IPS DF 19.7 (cell line): ENCODE results near the gene ZNF771.
"Not testable (repeated sequence)": the region's sequence is repeated elsewhere in the genome, so short reads cannot be mapped to it uniquely, and the experiment has no call there.

Experiments used
- DNase-seq: peaks from one replicate; pipeline ENCODE4 v3.0.0-alpha.2; 2013; ENCODE audit warnings: low read depth, low spot score

ZNF771 gene

GRCh38 chr16:30430428-30430970, 23.1 kb downstream of the ZNF771 start:
- DNase-seq: no peak

GRCh38 chr16:30434852-30435251, 27.4 kb downstream of the ZNF771 start:
- no peak for DNase-seq

GRCh38 chr16:30437511-30438046, 30.2 kb downstream of the ZNF771 start:
- DNase-seq: no peak

DNA sequence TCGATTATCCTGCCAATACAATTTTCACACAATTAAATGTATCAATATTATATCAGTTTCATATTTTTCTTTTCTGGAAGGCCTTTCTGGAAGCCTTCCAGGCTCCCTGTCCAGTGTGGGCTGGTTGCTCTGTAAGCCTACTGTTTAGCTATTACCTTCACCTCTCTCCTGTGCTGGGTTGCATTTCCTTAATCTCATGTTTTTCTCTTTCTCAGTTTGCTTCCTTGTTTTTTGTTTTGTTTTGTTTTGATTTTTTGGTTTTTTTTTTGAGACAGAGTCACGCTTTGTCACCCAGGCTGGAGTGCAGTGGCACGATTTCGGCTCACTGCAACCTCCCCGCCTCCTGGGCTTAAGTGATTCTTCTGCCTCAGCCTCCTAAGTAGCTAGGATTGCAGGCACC, 31.4 kb downstream of the ZNF771 start:
- no peak for DNase-seq

- no peak for DNase-seq
These were observed 32.4 kb downstream of the ZNF771 start for GRCh38 chr16:30439720-30440348.

DNA sequence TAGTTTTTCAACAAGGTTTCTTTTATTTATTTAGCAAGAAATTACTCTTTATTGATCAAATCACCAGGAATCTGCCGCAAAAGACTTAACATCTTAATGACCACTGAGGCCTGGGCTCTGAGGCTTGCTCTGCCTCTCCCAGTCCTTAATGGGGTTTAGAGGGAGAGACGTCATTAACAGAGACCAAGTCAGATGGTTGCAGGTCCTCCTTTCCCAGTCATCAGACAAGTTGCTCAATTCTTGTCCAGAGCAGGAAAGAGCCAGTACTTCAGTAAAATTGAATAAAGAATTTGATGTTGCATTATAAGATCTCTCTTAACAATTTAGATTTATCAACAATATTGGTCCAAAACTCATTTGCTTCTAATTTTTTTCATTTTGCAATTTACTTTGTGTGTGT, 36.2 kb downstream of the ZNF771 start:
- DNase-seq: no peak

- DNase-seq: no peak
These were observed 37.1 kb downstream of the ZNF771 start for GRCh38 chr16:30444231-30445148.

- no peak for DNase-seq
These were observed 37.7 kb downstream of the ZNF771 start for GRCh38 chr16:30445149-30445407.

DNA sequence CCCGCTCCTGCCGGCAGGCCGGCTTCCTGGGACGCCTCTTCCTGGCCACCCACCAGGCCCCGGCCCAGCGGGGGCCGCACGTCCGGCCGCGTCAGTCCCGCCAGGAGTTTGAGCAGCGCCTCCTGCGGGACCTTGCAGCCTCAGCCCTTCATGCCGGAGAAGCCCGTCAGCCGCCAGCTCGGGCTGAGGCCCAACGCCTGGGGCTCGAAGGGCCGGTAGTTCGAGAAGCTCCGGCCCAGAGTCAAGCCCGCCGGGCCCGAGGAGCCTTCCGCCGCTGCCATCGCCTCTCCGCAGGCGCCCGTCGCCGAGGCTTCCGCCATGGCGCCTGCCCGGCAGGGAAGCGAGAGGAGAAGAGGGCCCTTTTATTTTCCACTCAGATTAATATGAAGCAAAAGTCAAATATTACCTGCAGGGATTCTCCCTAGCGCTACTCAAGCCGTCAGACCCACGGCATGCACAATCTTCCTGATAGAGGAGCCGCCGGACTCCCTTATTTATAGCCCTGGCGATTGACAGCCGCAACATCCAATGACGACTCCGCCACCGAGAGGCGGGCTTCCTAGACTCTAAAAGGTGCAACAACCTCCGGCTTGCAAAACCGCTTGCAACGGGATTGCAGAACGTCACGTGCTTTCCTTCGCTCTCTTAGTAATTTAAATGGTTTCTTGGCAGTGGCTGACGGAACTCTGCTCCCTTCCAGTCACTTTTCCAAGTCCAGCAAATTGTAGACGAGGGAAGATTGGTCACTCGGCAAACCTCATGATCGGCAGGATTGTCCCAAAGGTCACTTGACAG, 38.2 kb downstream of the ZNF771 start, which contains the start of gene SEPHS2:
Gene SEPHS2, minus strand, starts transcription at position 467 of the 795 bp plus-strand sequence. Its CDS starts 147 bp downstream, at position 320.
- peak; percentile 86 for DNase-seq

DNA sequence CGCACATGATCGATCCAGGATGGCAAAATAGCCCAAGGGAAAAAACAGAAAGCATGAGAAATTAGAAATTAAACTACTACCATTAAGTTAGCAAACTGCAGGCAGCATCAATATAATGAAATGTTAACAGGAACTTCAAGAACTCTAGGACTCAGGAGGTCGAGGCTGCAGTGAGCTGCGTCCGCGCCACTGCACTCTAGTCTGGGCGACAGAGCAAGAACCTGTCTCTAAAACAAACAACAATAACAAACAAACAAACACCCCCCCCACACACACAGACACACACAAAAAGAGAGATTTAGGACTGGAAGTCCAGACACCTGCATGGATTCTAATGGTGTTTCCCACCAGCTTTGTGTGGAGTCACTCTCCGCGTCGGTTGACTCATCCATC, 38.8 kb downstream of the ZNF771 start:
- no peak for DNase-seq

- DNase-seq: no peak
These were observed 40.3 kb downstream of the ZNF771 start for GRCh38 chr16:30447512-30448226.

GRCh38 chr16:30449116-30449435, 41.7 kb downstream of the ZNF771 start:
- DNase-seq: no peak

- not testable (repeated sequence) for DNase-seq
These were observed 45.5 kb downstream of the ZNF771 start for GRCh38 chr16:30452709-30453580.

DNA sequence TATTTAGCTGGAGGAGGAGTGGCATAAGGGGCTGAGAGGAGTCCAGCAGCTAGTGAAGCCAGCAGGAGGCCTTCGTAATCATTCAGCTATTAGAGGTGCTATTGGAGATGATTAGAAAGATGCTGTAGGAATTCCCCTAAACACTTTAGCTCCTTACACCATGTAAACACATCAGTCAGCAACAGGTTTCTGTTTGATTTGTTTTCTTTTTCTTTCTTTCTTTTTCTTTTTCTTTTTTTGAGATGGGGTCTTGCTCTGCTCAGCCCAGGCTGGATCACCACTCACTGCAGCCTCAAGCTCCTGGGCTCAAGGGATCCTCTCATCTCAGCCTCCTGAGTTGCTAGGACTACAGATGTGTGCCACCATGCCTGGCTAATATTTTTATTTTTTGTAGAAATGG, 48.9 kb downstream of the ZNF771 start:
- no peak for DNase-seq

GRCh38 chr16:30457256-30457655, 49.9 kb downstream of the ZNF771 start:
- no peak for DNase-seq

- no peak for DNase-seq
These were observed 50.5 kb downstream of the ZNF771 start for GRCh38 chr16:30457743-30458560.

- no peak for DNase-seq
These were observed 51.4 kb downstream of the ZNF771 start for GRCh38 chr16:30458561-30459394.

GRCh38 chr16:30459456-30459855, 52.0 kb downstream of the ZNF771 start:
- no peak for DNase-seq

- not testable (repeated sequence) for DNase-seq
These were observed 54.0 kb downstream of the ZNF771 start for GRCh38 chr16:30461426-30461825.
